ENCODE results near the gene ATP2C2. TPM values are rescaled to one million over a fixed set of nuclear protein-coding genes. Genes with fewer than 3 reads are reported as not detected.
"Not testable (repeated sequence)": the region's sequence is repeated elsewhere in the genome, so short reads cannot be mapped to it uniquely, and the experiment has no call there.

ATP2C2 gene
- total and polyA plus RNA-seq, 2 donors (not counting 1 experiment from before 2014, with no cell fraction given): not detected

DNA sequence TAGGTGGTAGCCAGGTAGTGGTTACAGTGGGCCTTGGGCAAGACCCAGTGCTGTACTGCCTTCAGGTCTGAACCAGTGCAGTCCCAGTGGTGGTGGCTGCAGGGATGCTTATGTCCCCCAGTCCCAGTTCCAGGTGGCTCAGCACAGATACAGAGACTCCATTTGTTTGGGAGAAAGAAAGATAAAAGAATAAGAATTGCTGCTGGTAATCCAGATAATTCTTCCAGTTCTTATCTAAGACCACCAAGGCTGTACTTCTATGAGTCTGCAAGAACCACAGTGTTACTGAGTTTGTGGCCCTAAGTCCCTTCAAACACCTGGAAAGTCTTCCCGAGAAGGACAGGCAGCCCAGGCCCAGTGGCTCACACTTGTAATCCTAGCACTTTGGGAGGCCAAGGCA lies 33.9 kb upstream of the ATP2C2 start:
- Histone ChIP-seq H3K4me1 (ENCODE audit: control insufficient read depth, extremely low read depth, insufficient read depth, low read length) (no peaks in the 10 kb centered on the region), H3K9ac (ENCODE audit: insufficient read depth, low read length) (no peak overlapping the region), H3K4me2 (ENCODE audit: extremely low read depth, insufficient read depth, low read length) (no peak overlapping the region), H3K27me3 (ENCODE audit: control insufficient read depth, insufficient read depth, low read length) (peaks cover 2% of the 10 kb centered on the region), H3K9me3 (ENCODE audit: control insufficient read depth, insufficient read depth, low read depth, low read length) (no peaks in the 10 kb centered on the region), H3K36me3 (ENCODE audit: control insufficient read depth, insufficient read depth, low read length) (no peaks in the 10 kb centered on the region), H4K20me1 (ENCODE audit: control insufficient read depth, extremely low read depth, insufficient read depth, low read length) (no peaks in the 10 kb centered on the region), H2AFZ (ENCODE audit: low read length) (no peak overlapping the region), H3K27ac (ENCODE audit: insufficient read depth, low read length) (no peak overlapping the region), H3K4me3 (replicated peaks in 1 of 4; ENCODE audit: control extremely low read depth in 1 of 4, insufficient read depth in 1 of 4, low read depth in 3 of 4, low read length in 4 of 4) (no peak overlapping the region), H3K79me2 (ENCODE audit: control insufficient read depth, insufficient read depth, low read length) (no peaks in the 10 kb centered on the region)
- TF ChIP-seq, protein P1, sequence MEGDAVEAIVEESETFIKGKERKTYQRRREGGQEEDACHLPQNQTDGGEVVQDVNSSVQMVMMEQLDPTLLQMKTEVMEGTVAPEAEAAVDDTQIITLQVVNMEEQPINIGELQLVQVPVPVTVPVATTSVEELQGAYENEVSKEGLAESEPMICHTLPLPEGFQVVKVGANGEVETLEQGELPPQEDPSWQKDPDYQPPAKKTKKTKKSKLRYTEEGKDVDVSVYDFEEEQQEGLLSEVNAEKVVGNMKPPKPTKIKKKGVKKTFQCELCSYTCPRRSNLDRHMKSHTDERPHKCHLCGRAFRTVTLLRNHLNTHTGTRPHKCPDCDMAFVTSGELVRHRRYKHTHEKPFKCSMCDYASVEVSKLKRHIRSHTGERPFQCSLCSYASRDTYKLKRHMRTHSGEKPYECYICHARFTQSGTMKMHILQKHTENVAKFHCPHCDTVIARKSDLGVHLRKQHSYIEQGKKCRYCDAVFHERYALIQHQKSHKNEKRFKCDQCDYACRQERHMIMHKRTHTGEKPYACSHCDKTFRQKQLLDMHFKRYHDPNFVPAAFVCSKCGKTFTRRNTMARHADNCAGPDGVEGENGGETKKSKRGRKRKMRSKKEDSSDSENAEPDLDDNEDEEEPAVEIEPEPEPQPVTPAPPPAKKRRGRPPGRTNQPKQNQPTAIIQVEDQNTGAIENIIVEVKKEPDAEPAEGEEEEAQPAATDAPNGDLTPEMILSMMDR (conservative IDR thresholded peaks at IDR 0.05 in 1 of 2, IDR thresholded peaks at IDR 0.05 in 1 of 2; ENCODE audit: low read depth in 1 of 2, low read length in 2 of 2): no peak
- no peak for TF ChIP-seq EZH2 (IDR thresholded peaks at IDR 0.05; ENCODE audit: low read length, missing control alignments)
- DNase-seq (ENCODE audit: low read depth in 2 of 2): no peak

DNA sequence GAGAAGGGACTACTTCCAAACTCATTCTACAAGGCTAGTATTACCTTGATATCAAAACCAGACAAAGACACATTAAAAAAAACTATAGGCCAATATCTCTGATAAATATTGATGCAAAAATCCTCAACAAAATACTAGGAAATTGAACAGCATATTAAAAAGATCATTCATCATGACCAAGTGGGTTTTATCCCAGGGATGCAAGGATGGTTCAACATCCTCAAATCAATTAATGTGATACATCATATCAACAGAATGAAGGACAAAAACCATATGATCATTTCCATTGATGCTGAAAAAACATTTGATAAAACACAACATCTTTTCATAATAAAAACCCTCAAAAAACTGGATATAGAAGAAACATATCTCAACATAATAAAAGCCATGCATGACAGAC lies 31.1 kb upstream of the ATP2C2 start:
- not testable (repeated sequence) for H3K9me3 ChIP-seq (ENCODE audit: control insufficient read depth, insufficient read depth, low read depth, low read length); H3K27me3 ChIP-seq (ENCODE audit: control insufficient read depth, insufficient read depth, low read length); H3K4me3 ChIP-seq (replicated peaks in 1 of 4; ENCODE audit: control extremely low read depth in 1 of 4, insufficient read depth in 1 of 4, low read depth in 3 of 4, low read length in 4 of 4); H2AFZ ChIP-seq (ENCODE audit: low read length); H3K36me3 ChIP-seq (ENCODE audit: control insufficient read depth, insufficient read depth, low read length); DNase-seq (ENCODE audit: low read depth in 2 of 2); H3K27ac ChIP-seq (ENCODE audit: insufficient read depth, low read length); H3K9ac ChIP-seq (ENCODE audit: insufficient read depth, low read length); H3K4me1 ChIP-seq (ENCODE audit: control insufficient read depth, extremely low read depth, insufficient read depth, low read length); H3K4me2 ChIP-seq (ENCODE audit: extremely low read depth, insufficient read depth, low read length); H4K20me1 ChIP-seq (ENCODE audit: control insufficient read depth, extremely low read depth, insufficient read depth, low read length); H3K79me2 ChIP-seq (ENCODE audit: control insufficient read depth, insufficient read depth, low read length)

DNA sequence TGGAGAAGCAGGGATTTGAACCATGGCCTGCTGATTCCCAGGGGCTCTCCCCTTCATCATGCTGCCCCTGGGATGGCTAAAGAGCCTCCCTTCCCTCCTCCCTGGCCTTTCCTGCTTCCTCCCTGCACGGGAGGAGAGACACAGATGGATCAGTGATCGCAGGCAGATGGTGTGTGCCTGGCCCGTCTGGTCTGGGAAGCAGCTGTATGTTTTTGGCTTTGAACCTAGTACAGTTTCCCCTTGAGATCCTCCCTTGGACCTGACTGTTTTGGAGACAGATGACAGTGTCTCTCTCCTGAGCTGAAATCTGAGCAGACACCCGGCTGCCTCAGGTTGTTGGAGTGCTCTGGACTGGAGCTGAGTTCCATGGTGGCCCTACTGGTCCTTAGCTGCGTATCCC lies 29.0 kb upstream of the ATP2C2 start:
- no peak for TF ChIP-seq EZH2 (IDR thresholded peaks at IDR 0.05; ENCODE audit: low read length, missing control alignments)
- no peak for DNase-seq (ENCODE audit: low read depth in 2 of 2)

DNA sequence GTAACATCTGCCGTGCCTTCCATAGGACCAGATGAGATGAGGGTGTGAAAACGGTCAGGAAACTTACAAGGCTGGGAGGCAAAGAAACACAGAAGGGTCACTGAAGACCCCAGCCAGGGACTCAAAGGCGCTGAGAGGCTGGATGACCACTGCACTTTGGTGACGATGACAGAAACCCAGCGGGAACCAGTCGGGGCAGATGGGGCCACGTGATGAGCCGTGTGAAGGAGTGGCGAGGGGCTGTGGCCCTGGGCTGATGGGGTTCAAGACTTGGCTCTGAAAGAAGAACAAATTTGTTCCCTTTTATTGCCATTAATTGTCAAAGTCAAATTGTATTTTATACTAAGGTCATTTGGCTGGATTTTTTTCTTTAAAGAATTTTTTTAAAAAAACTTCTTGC lies 28.6 kb upstream of the ATP2C2 start:
- Histone ChIP-seq H3K79me2 (ENCODE audit: control insufficient read depth, insufficient read depth, low read length) (no peaks in the 10 kb centered on the region), H3K27ac (ENCODE audit: insufficient read depth, low read length) (no peak overlapping the region), H3K4me2 (ENCODE audit: extremely low read depth, insufficient read depth, low read length) (no peak overlapping the region), H3K27me3 (ENCODE audit: control insufficient read depth, insufficient read depth, low read length) (no peaks in the 10 kb centered on the region), H3K9ac (ENCODE audit: insufficient read depth, low read length) (no peak overlapping the region), H2AFZ (ENCODE audit: low read length) (no peak overlapping the region), H3K9me3 (ENCODE audit: control insufficient read depth, insufficient read depth, low read depth, low read length) (no peaks in the 10 kb centered on the region), H3K4me3 (replicated peaks in 1 of 4; ENCODE audit: control extremely low read depth in 1 of 4, insufficient read depth in 1 of 4, low read depth in 3 of 4, low read length in 4 of 4) (no peak overlapping the region), H3K36me3 (ENCODE audit: control insufficient read depth, insufficient read depth, low read length) (no peaks in the 10 kb centered on the region), H4K20me1 (ENCODE audit: control insufficient read depth, extremely low read depth, insufficient read depth, low read length) (no peaks in the 10 kb centered on the region), H3K4me1 (ENCODE audit: control insufficient read depth, extremely low read depth, insufficient read depth, low read length) (no peaks in the 10 kb centered on the region)
- DNase-seq (ENCODE audit: low read depth in 2 of 2): no peak
- TF ChIP-seq EZH2 (IDR thresholded peaks at IDR 0.05; ENCODE audit: low read length, missing control alignments): no peak
- TF ChIP-seq, protein P1 (conservative IDR thresholded peaks at IDR 0.05 in 1 of 2, IDR thresholded peaks at IDR 0.05 in 1 of 2; ENCODE audit: low read depth in 1 of 2, low read length in 2 of 2): no peak

More for the DNA sequence above, 29.0 kb upstream of the ATP2C2 start:
- Histone ChIP-seq H2AFZ (ENCODE audit: low read length) (no peak overlapping the region), H3K9ac (ENCODE audit: insufficient read depth, low read length) (no peak overlapping the region), H3K36me3 (ENCODE audit: control insufficient read depth, insufficient read depth, low read length) (no peaks in the 10 kb centered on the region), H3K4me3 (replicated peaks in 1 of 4; ENCODE audit: control extremely low read depth in 1 of 4, insufficient read depth in 1 of 4, low read depth in 3 of 4, low read length in 4 of 4) (no peak overlapping the region), H3K27ac (ENCODE audit: insufficient read depth, low read length) (no peak overlapping the region), H3K9me3 (ENCODE audit: control insufficient read depth, insufficient read depth, low read depth, low read length) (no peaks in the 10 kb centered on the region), H3K79me2 (ENCODE audit: control insufficient read depth, insufficient read depth, low read length) (no peaks in the 10 kb centered on the region), H3K4me1 (ENCODE audit: control insufficient read depth, extremely low read depth, insufficient read depth, low read length) (no peaks in the 10 kb centered on the region), H3K4me2 (ENCODE audit: extremely low read depth, insufficient read depth, low read length) (no peak overlapping the region), H3K27me3 (ENCODE audit: control insufficient read depth, insufficient read depth, low read length) (no peaks in the 10 kb centered on the region), H4K20me1 (ENCODE audit: control insufficient read depth, extremely low read depth, insufficient read depth, low read length) (no peaks in the 10 kb centered on the region)

All from fibroblast of lung (primary cell).